Fibroblast of lung (primary cell): ENCODE results near the gene CTNNBIP1.

Source experiments
- CTCF ChIP-seq, 2 donors: IDR thresholded peaks in 1 of 2; conservative IDR thresholded peaks in 1 of 2; 1 replicate in 1 of 2; 2 replicates in 1 of 2; pipeline ENCODE4 v1.5.1; 2011 to 2012; ENCODE audit warnings: low read length in 2 of 2, control low read depth in 1 of 2, inconsistent platforms in 1 of 2, low read depth in 1 of 2, mild to moderate bottlenecking in 1 of 2
- EZH2 ChIP-seq: IDR thresholded peaks from 2 replicates; pipeline ENCODE4 v1.5.1; 2012; ENCODE audit warnings: low read length, control low read depth, mild to moderate bottlenecking; ENCODE audit errors: missing control alignments

GRCh38 chr1:9814619-9815018 lies 95.5 kb downstream of the CTNNBIP1 start:
- TF ChIP-seq CTCF (conservative IDR thresholded peaks at IDR 0.05 in 1 of 2, IDR thresholded peaks at IDR 0.05 in 1 of 2; ENCODE audit: low read depth in 1 of 2, low read length in 2 of 2) = no peak
- no peak for TF ChIP-seq EZH2
